Measurements from ENCODE around the gene SEPSECS.

Gene SEPSECS

GRCh38 chr4:25129917-25130316 lies 30.3 kb downstream of the SEPSECS start:
- H3K27ac ChIP-seq: no peak overlapping the region
- TF ChIP-seq CTCF (conservative IDR thresholded peaks at IDR 0.05; ENCODE audit: low read depth): no peak
- ChIA-PET POLR2A (ENCODE audit: low non-redundant PET) (no interaction called here), CTCF (interaction anchor here (1.0 kb wide), 1 partner anchor 150 kb away, joined by 3 read pairs; no protein-coding TSS in a partner anchor)
- no peak for DNase-seq (ENCODE audit: low spot score)

GRCh38 chr4:25128671-25129070 lies 31.6 kb downstream of the SEPSECS start:
- H3K27ac ChIP-seq: no peak overlapping the region
- ChIA-PET POLR2A (ENCODE audit: low non-redundant PET) (no interaction called here), CTCF (no interaction called here)
- DNase-seq (ENCODE audit: low spot score): no peak
- no peak for TF ChIP-seq CTCF (conservative IDR thresholded peaks at IDR 0.05; ENCODE audit: low read depth)

GRCh38 chr4:25123236-25123635 lies 37.0 kb downstream of the SEPSECS start:
- TF ChIP-seq CTCF (conservative IDR thresholded peaks at IDR 0.05; ENCODE audit: low read depth): no peak
- CTCF ChIA-PET: no interaction called here
- POLR2A ChIA-PET (ENCODE audit: low non-redundant PET): no interaction called here
- H3K27ac ChIP-seq: no peak overlapping the region
- no peak for DNase-seq (ENCODE audit: low spot score)

- no peak for TF ChIP-seq CTCF (conservative IDR thresholded peaks at IDR 0.05; ENCODE audit: low read depth)
- ChIA-PET POLR2A (ENCODE audit: low non-redundant PET) (no interaction called here), CTCF (interaction anchor here (0.8 kb wide), 1 partner anchor 24 kb away, joined by 4 read pairs; no protein-coding TSS in a partner anchor)
Measured at GRCh38 chr4:25120146-25120940, 39.9 kb downstream of the SEPSECS start.

GRCh38 chr4:25117716-25118472 lies 42.4 kb downstream of the SEPSECS start:
- TF ChIP-seq CTCF (conservative IDR thresholded peaks at IDR 0.05; ENCODE audit: low read depth): no peak
- CTCF ChIA-PET: interaction anchor here (0.5 kb wide), 1 partner anchor 90 kb away, joined by 3 read pairs; no protein-coding TSS in a partner anchor
- no peak overlapping the region for H3K27ac ChIP-seq
- POLR2A ChIA-PET (ENCODE audit: low non-redundant PET): no interaction called here
- DNase-seq (ENCODE audit: low spot score): no peak

More at GRCh38 chr4:25120146-25120940, 39.9 kb downstream of the SEPSECS start:
- no peak overlapping the region for H3K27ac ChIP-seq
- no peak for DNase-seq (ENCODE audit: low spot score)

- no peak for TF ChIP-seq CTCF (conservative IDR thresholded peaks at IDR 0.05; ENCODE audit: low read depth)
- POLR2A ChIA-PET (ENCODE audit: low non-redundant PET): no interaction called here
- CTCF ChIA-PET: no interaction called here
- no peak overlapping the region for H3K27ac ChIP-seq
- DNase-seq (ENCODE audit: low spot score): no peak
Measured at GRCh38 chr4:25117274-25117673, 43.0 kb downstream of the SEPSECS start.

Data from RWPE1 (cell line).